K562 (cell line): ENCODE measurements around the gene SENP7. TPM values are rescaled to one million over a fixed set of nuclear protein-coding genes. Genes with fewer than 3 reads are reported as not detected.
A peak's percentile ranks its signal among the peaks of the same experiment; 100 is the strongest.

Experiments used
- ARID2 ChIP-seq: fragments of 450-650 bp; IDR thresholded peaks from 2 replicates; pipeline ENCODE4 v1.6.1; 2017; ENCODE audit warnings: antibody characterized with exemption, mild to moderate bottlenecking
- ATF3 ChIP-seq, 2 experiments: fragments of 450-650 bp in 1 of 2; sonication (generic) in 1 of 2; formaldehyde crosslinking in 1 of 2; IDR thresholded peaks in 1 of 2; conservative IDR thresholded peaks in 1 of 2; 2 replicates each; pipeline versions ENCODE4 v1.6.1 to v1.8.1; 2016 to 2023; ENCODE audit warnings: mild to moderate bottlenecking in 2 of 2, moderate library complexity in 2 of 2, inconsistent platforms in 1 of 2, missing genetic modification reagents in 1 of 2
- BCOR ChIP-seq: fragments of 450-650 bp; IDR thresholded peaks from 2 replicates; pipeline ENCODE4 v1.6.1; 2016
- CAMTA2 ChIP-seq: fragments of 250-450 bp; sonication (Bioruptor Pico); conservative IDR thresholded peaks from 2 replicates; pipeline ENCODE4 v1.5.1; 2022
- CBX3 ChIP-seq, 2 experiments: IDR thresholded peaks; 1 replicate in 1 of 2; 2 replicates in 1 of 2; pipeline ENCODE4 v1.6.1; 2012; ENCODE audit warnings: inconsistent platforms in 2 of 2, low read length in 2 of 2, borderline replicate concordance in 1 of 2, control low read depth in 1 of 2
- CCNT2 ChIP-seq: IDR thresholded peaks from 2 replicates; pipeline ENCODE4 v1.6.1; 2011; ENCODE audit warnings: borderline replicate concordance, low read depth, mild to moderate bottlenecking, moderate library complexity, mixed read lengths, low read length; ENCODE audit not compliant: insufficient read length; ENCODE audit errors: extremely low read depth
- CTCFL ChIP-seq: IDR thresholded peaks from 2 replicates; pipeline ENCODE4 v1.6.1; 2011; ENCODE audit warnings: borderline replicate concordance, low read depth, mild to moderate bottlenecking, moderate library complexity, low read length; ENCODE audit not compliant: insufficient read depth, poor library complexity, severe bottlenecking
- ERF ChIP-seq: fragments of 450-650 bp; formaldehyde crosslinking; IDR thresholded peaks from 2 replicates; pipeline ENCODE4 v1.4.0; 2020; ENCODE audit warnings: mild to moderate bottlenecking, mixed read lengths
- EZH2 ChIP-seq: IDR thresholded peaks from 2 replicates; pipeline ENCODE4 v1.6.1; 2012; ENCODE audit warnings: low read depth, mild to moderate bottlenecking, inconsistent platforms, low read length, borderline replicate concordance
- FOXA1 ChIP-seq: fragments of 450-650 bp; IDR thresholded peaks from 2 replicates; pipeline ENCODE4 v1.6.1; 2016; ENCODE audit warnings: mild to moderate bottlenecking, borderline replicate concordance
- GABPB2 ChIP-seq: fragments of 250-450 bp; sonication (Bioruptor Pico); conservative IDR thresholded peaks from 2 replicates; pipeline ENCODE4 v1.5.1; 2021; ENCODE audit warnings: mild to moderate bottlenecking
- HES1 ChIP-seq: fragments of 450-650 bp; IDR thresholded peaks from 2 replicates; pipeline ENCODE4 v1.6.1; 2016; ENCODE audit warnings: low read depth, mild to moderate bottlenecking, moderate library complexity
- HMBOX1 ChIP-seq: sonication (generic); IDR thresholded peaks from 2 replicates; pipeline ENCODE4 v1.6.1; 2016
- JUND ChIP-seq, 2 experiments: IDR thresholded peaks; 2 replicates in 1 of 2; 3 replicates in 1 of 2; pipeline ENCODE4 v1.6.1; 2011; ENCODE audit warnings: borderline replicate concordance in 2 of 2, low read depth in 2 of 2, low read length in 2 of 2, improper control_type of control experiment in 1 of 2, missing biosample characterization in 1 of 2, missing genetic modification characterization in 1 of 2, missing genetic modification reagents in 1 of 2
- KDM2B ChIP-seq: fragments of 250-450 bp; sonication (Bioruptor Pico); IDR thresholded peaks from 2 replicates; pipeline ENCODE4 v1.8.0; 2021; ENCODE audit warnings: mild to moderate bottlenecking, moderate library complexity
- NCOA4 ChIP-seq: fragments of 450-650 bp; IDR thresholded peaks from 2 replicates; pipeline ENCODE4 v1.6.1; 2018; ENCODE audit warnings: mild to moderate bottlenecking; ENCODE audit not compliant: partially characterized antibody
- PHB ChIP-seq: fragments of 250-450 bp; sonication (Bioruptor Pico); IDR thresholded peaks from 2 replicates; pipeline ENCODE4 v1.5.0; 2021
- PREB ChIP-seq: sonication (generic); formaldehyde crosslinking; IDR thresholded peaks from 2 replicates; pipeline ENCODE4 v1.8.1; 2023; ENCODE audit warnings: mild to moderate bottlenecking, missing genetic modification reagents
- SIRT6 ChIP-seq: IDR thresholded peaks from one replicate; pipeline ENCODE4 v1.6.1; 2012; ENCODE audit warnings: low read depth, mild to moderate bottlenecking, control low read depth, inconsistent platforms, low read length, moderate library complexity
- SNRNP70 ChIP-seq: fragments of 200-400 bp; formaldehyde crosslinking; optimal IDR thresholded peaks from 2 replicates; pipeline ENCODE3; 2017; ENCODE audit warnings: low read depth, low read length
- STAG1 ChIP-seq: sonication (generic); formaldehyde crosslinking; IDR thresholded peaks from 2 replicates; pipeline ENCODE4 v1.5.0; 2020; ENCODE audit warnings: missing genetic modification reagents, borderline replicate concordance
- TARDBP ChIP-seq: fragments of 450-650 bp; IDR thresholded peaks from 2 replicates; pipeline ENCODE4 v1.6.1; 2016
- ZKSCAN3 ChIP-seq: fragments of 250-450 bp; sonication (Bioruptor Pico); IDR thresholded peaks from 2 replicates; pipeline ENCODE4 v1.4.0; 2020
- ZNF668 ChIP-seq: fragments of 250-450 bp; sonication (Bioruptor Pico); IDR thresholded peaks from 2 replicates; pipeline ENCODE4 v1.8.0; 2022; ENCODE audit warnings: mild to moderate bottlenecking, inconsistent platforms
- polyA plus RNA-seq, 8 experiments: library from polyadenylated mRNA; depleted of rRNA in 4 of 8; stranded (reverse) in 5 of 8; unstranded in 3 of 8; fragments of >200 nt; fragmentation: Nextera tagmentation in 2 of 8; fragmentation: Illumina TruSeq in 1 of 8; extraction: Ambion mirVana in 2 of 8; extraction: Trizol in 1 of 8; gene quantifications; 2 replicates each; pipeline versions ENCODE4 v1.2.1 to v1.2.3, GENCODE V29; 2011 to 2014; ENCODE audit warnings: inconsistent platforms in 1 of 8, missing spikeins in 1 of 8
- total RNA-seq, 7 experiments: library from RNA; depleted of rRNA in 6 of 7; stranded (reverse); fragments of >200 nt in 6 of 7; fragmentation: Illumina TruSeq in 2 of 7; extraction: Trizol in 2 of 7; gene quantifications; 2 replicates each; pipeline versions ENCODE4 v1.2.1 to v1.2.3, GENCODE V29; 2011 to 2021; ENCODE audit warnings: low replicate concordance in 1 of 7

SENP7 gene
- total and polyA plus RNA-seq, 9 of the 15 experiments (the other 6 are each of a cell fraction or from before 2014, with no cell fraction given), result 4.1 to 21.9 (median 10.7) TPM

GRCh38 chr3:101518421-101518871 is 5.4 kb upstream of the SENP7 start (continued):
- no peak for TF ChIP-seq GABPB2 (CRISPR knock-in tag)
- no peak for TF ChIP-seq SNRNP70
- TF ChIP-seq ZNF668 (CRISPR knock-in tag), result no peak
- TF ChIP-seq JUND (IDR thresholded peaks at IDR 0.05; ENCODE audit: borderline replicate concordance, low read depth, low read length), result peak; percentile 52; the same call in 1 of the 2 replicates
- peak; percentile 38; the same call in 1 of the 3 replicates for TF ChIP-seq JUND (tag; IDR thresholded peaks at IDR 0.05; ENCODE audit: borderline replicate concordance, low read depth, low read length)
- TF ChIP-seq CAMTA2, result no peak
- TF ChIP-seq CBX3 (IDR thresholded peaks at IDR 0.05; ENCODE audit: borderline replicate concordance in 1 of 2, low read length in 2 of 2), result peak in 1 of 2 experiments; percentile 45; a peak in 1 of 3 replicates
- TF ChIP-seq ARID2, result no peak
- peak; percentile 44; the same call in 1 of the 2 replicates for TF ChIP-seq HMBOX1
- no peak for TF ChIP-seq KDM2B (CRISPR knock-in tag)
- no peak for TF ChIP-seq BCOR
- TF ChIP-seq FOXA1, result no peak
- no peak for TF ChIP-seq PHB
- no peak for TF ChIP-seq EZH2
- TF ChIP-seq ZKSCAN3 (CRISPR knock-in tag), result no peak
- no peak for TF ChIP-seq ERF (CRISPR knock-in tag)
- TF ChIP-seq HES1, result no peak
- TF ChIP-seq SIRT6, result no peak
- TF ChIP-seq PREB (CRISPR knock-in tag), result no peak
- no peak for TF ChIP-seq CTCFL
- no peak for TF ChIP-seq CCNT2
- peak; percentile 60; the same call in 1 of the 2 replicates for TF ChIP-seq ATF3 (IDR thresholded peaks at IDR 0.05)
- no peak for TF ChIP-seq ATF3 (CRISPR knock-in tag; conservative IDR thresholded peaks at IDR 0.05)
- TF ChIP-seq NCOA4, result no peak
- TF ChIP-seq STAG1, result no peak
- no peak for TF ChIP-seq TARDBP
